Caco-2 (cell line): ENCODE data around the gene LMLN. TPM values are rescaled to one million over a fixed set of nuclear protein-coding genes. Genes with fewer than 3 reads are reported as not detected.

ENCODE experiments used
- BruUV-seq: library from RNA; stranded (reverse); fragments of 400-500 nt; replicated peaks from 2 replicates; lab custom pipeline; 2021; lab: Mats Ljungman, UMichigan
- CTCF ChIA-PET: fragments of 300-600 bp; sonication (Branson Sonifier 250); formaldehyde crosslinking; loops from one replicate; lab custom pipeline; 2022; ENCODE audit warnings: antibody characterized with exemption; lab: Charles Lee
- POLR2A ChIA-PET: fragments of 300-600 bp; sonication (Branson Sonifier 250); formaldehyde crosslinking; loops from one replicate; lab custom pipeline; 2022; ENCODE audit warnings: antibody characterized with exemption; lab: Charles Lee
- DNase-seq, 2 experiments: peaks; one replicate each; pipeline versions ENCODE4 v3.0.0 to v3.0.0-alpha.2; 2020 to 2022
- H3K27me3 ChIP-seq: replicated peaks from 2 replicates; pipeline ENCODE4 v1.6.0; 2011; ENCODE audit warnings: low read length; ENCODE audit not compliant: control insufficient read depth, insufficient read depth
- H3K36me3 ChIP-seq: 2 replicates; pipeline ENCODE4 v1.5.1; 2011; ENCODE audit warnings: low read length; ENCODE audit not compliant: control insufficient read depth, insufficient read depth
- H3K4me1 ChIP-seq: fragments of 250-450 bp; sonication (Bioruptor Pico); 2 replicates; pipeline ENCODE4 v1.5.1; 2020; ENCODE audit warnings: mild to moderate bottlenecking
- H3K4me3 ChIP-seq: 2 replicates; pipeline ENCODE4 v1.5.1; 2011; ENCODE audit warnings: low read depth, mild to moderate bottlenecking, control low read depth, low read length
- H3K9me3 ChIP-seq: fragments of 250-450 bp; sonication (Bioruptor Pico); 2 replicates; pipeline ENCODE4 v1.5.1; 2020; ENCODE audit warnings: mild to moderate bottlenecking, moderate library complexity
- H3K27ac Mint-ChIP-seq: one replicate; pipeline ENCODE4 v1.8.0; 2022; ENCODE audit warnings: mixed read lengths; ENCODE audit not compliant: unreplicated experiment
- H3K27me3 Mint-ChIP-seq: one replicate; pipeline ENCODE4 v1.8.0; 2022; ENCODE audit warnings: mixed read lengths; ENCODE audit not compliant: insufficient read depth, unreplicated experiment
- H3K36me3 Mint-ChIP-seq: one replicate; pipeline ENCODE4 v1.8.0; 2022; ENCODE audit warnings: mild to moderate bottlenecking, mixed read lengths; ENCODE audit not compliant: insufficient read depth, unreplicated experiment
- H3K4me1 Mint-ChIP-seq: one replicate; pipeline ENCODE4 v1.8.0; 2022; ENCODE audit warnings: low read depth, mixed read lengths; ENCODE audit not compliant: unreplicated experiment
- H3K4me3 Mint-ChIP-seq: one replicate; pipeline ENCODE4 v1.8.0; 2022; ENCODE audit warnings: mild to moderate bottlenecking, moderate library complexity, mixed read lengths; ENCODE audit not compliant: unreplicated experiment
- H3K9me3 Mint-ChIP-seq: one replicate; pipeline ENCODE4 v1.8.0; 2022; ENCODE audit warnings: mixed read lengths; ENCODE audit not compliant: unreplicated experiment
- CTCF ChIP-seq, 2 experiments: fragments of 200-600 bp in 1 of 2; IDR thresholded peaks; 1 replicate in 1 of 2; 2 replicates in 1 of 2; pipeline versions ENCODE4 v1.5.1 to v1.8.0; 2011 to 2022; ENCODE audit warnings: antibody characterized with exemption in 1 of 2, control low read depth in 1 of 2, inconsistent platforms in 1 of 2, low read depth in 1 of 2, low read length in 1 of 2, mild to moderate bottlenecking in 1 of 2, moderate library complexity in 1 of 2; ENCODE audit not compliant: insufficient read depth in 1 of 2, severe bottlenecking in 1 of 2, unreplicated experiment in 1 of 2
- intact Hi-C: fragments of 100-400 bp; cut with micrococcal nuclease; formaldehyde crosslinking; loops from one replicate; pipeline ENCODE4 v1.10.0; 2022; ENCODE audit not compliant: unreplicated experiment
- total RNA-seq: library from RNA; stranded (reverse); gene quantifications from 2 replicates; pipeline ENCODE4 v1.2.3, GENCODE V29; 2022

LMLN gene
- total RNA-seq, 1 experiment from 2014 or later: 2.4 TPM

GRCh38 chr3:197974016-197974415, 14.0 kb downstream of the LMLN start:
- BruUV-seq: no TSS peak
- CTCF ChIA-PET: no interaction called here

GRCh38 chr3:197975311-197975710, 15.3 kb downstream of the LMLN start:
- Mint-ChIP-seq H3K27me3 (no peaks in the 10 kb centered on the region), H3K9me3 (peaks cover 13% of the 10 kb centered on the region), H3K36me3 (no peaks in the 10 kb centered on the region), H3K27ac (no peak overlapping the region), H3K4me1 (no peaks in the 10 kb centered on the region), H3K4me3 (no peak overlapping the region)
- intact Hi-C loops: no loop called here
- DNase-seq: no peak
- ChIA-PET CTCF (no interaction called here), POLR2A (no interaction called here)
- no peaks in the 10 kb centered on the region for H3K27me3 ChIP-seq
- H3K36me3 ChIP-seq: no peaks in the 10 kb centered on the region
- TF ChIP-seq CTCF (IDR thresholded peaks at IDR 0.05; ENCODE audit: insufficient read depth in 1 of 2, low read depth in 1 of 2, low read length in 1 of 2, severe bottlenecking in 1 of 2, unreplicated experiment in 1 of 2): no peak
- no TSS peak for BruUV-seq
- no peak overlapping the region for H3K4me3 ChIP-seq
- no peaks in the 10 kb centered on the region for H3K4me1 ChIP-seq
- H3K9me3 ChIP-seq: no peaks in the 10 kb centered on the region

More at GRCh38 chr3:197974016-197974415, 14.0 kb downstream of the LMLN start:
- DNase-seq: no peak
- Mint-ChIP-seq H3K4me3 (no peak overlapping the region), H3K4me1 (no peaks in the 10 kb centered on the region), H3K27ac (no peak overlapping the region), H3K36me3 (no peaks in the 10 kb centered on the region), H3K27me3 (no peaks in the 10 kb centered on the region), H3K9me3 (peaks cover 13% of the 10 kb centered on the region)
- no peaks in the 10 kb centered on the region for H3K36me3 ChIP-seq
- POLR2A ChIA-PET: no interaction called here
- no peak overlapping the region for H3K4me3 ChIP-seq
- no peak for TF ChIP-seq CTCF (IDR thresholded peaks at IDR 0.05; ENCODE audit: insufficient read depth in 1 of 2, low read depth in 1 of 2, low read length in 1 of 2, severe bottlenecking in 1 of 2, unreplicated experiment in 1 of 2)
- H3K4me1 ChIP-seq: no peaks in the 10 kb centered on the region
- no peaks in the 10 kb centered on the region for H3K27me3 ChIP-seq
- intact Hi-C loops: no loop called here
- H3K9me3 ChIP-seq: no peaks in the 10 kb centered on the region

GRCh38 chr3:197983076-197983475, 23.1 kb downstream of the LMLN start:
- Mint-ChIP-seq H3K4me1 (no peaks in the 10 kb centered on the region), H3K4me3 (no peak overlapping the region), H3K27ac (no peak overlapping the region), H3K9me3 (no peaks in the 10 kb centered on the region), H3K27me3 (no peaks in the 10 kb centered on the region), H3K36me3 (no peaks in the 10 kb centered on the region)
- H3K27me3 ChIP-seq: no peaks in the 10 kb centered on the region
- CTCF ChIA-PET: no interaction called here
- POLR2A ChIA-PET: no interaction called here
- H3K9me3 ChIP-seq: no peaks in the 10 kb centered on the region
- H3K4me3 ChIP-seq: no peak overlapping the region
- no peak for TF ChIP-seq CTCF (IDR thresholded peaks at IDR 0.05; ENCODE audit: insufficient read depth in 1 of 2, low read depth in 1 of 2, low read length in 1 of 2, severe bottlenecking in 1 of 2, unreplicated experiment in 1 of 2)
- DNase-seq: no peak
- BruUV-seq: no TSS peak
- intact Hi-C loops: no loop called here
- H3K36me3 ChIP-seq: no peaks in the 10 kb centered on the region
- H3K4me1 ChIP-seq: no peaks in the 10 kb centered on the region
